Stimulated activated CD8-positive, alpha-beta memory T cell treated with anti-CD3 and anti-CD28 coated beads, Interleukin-7, amount 100 ng/mL, for 24 hours (primary cell): Measurements from ENCODE around the gene VPS37B.
A peak's percentile ranks its signal among the peaks of the same experiment; 100 is the strongest.
"Not testable (repeated sequence)": the region's sequence is repeated elsewhere in the genome, so short reads cannot be mapped to it uniquely, and the experiment has no call there.

Experiments used
- DNase-seq: peaks from one replicate; pipeline ENCODE4 v3.0.0-alpha.2; 2020; ENCODE audit warnings: low read depth

The VPS37B gene

DNA sequence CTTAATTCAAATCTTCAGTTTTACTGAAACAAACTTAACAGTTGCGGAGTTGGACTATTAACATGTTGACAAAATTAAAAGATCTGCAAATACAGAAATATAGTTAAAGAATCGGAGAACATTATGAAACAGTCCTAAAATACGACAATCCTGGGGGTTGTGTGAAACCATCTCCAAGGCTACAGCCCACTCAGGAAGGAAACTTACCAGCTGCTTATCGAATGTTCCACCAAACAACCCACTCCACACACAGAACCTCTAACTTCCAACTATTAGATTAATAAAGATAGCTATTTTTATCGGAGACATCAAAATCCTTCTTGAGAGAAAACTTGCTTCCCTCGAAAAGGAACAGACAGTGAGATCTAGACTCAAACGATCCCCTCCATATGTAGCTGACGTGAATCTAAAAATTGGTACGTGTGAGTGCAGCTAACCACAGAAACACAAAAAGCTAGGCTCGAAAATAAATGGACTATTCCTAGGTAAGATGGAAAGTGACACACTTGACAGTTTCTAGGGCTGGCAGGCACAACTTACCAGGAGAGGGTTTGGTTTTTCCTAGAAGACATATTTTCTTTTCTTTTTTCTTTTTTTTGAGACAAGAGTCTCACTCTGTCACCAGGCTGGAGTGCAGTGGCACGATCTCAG, 12.9 kb downstream of the VPS37B start:
- no peak for DNase-seq

- no peak for DNase-seq
Observed at GRCh38 chr12:122880668-122881067, 15.3 kb downstream of the VPS37B start.

DNA sequence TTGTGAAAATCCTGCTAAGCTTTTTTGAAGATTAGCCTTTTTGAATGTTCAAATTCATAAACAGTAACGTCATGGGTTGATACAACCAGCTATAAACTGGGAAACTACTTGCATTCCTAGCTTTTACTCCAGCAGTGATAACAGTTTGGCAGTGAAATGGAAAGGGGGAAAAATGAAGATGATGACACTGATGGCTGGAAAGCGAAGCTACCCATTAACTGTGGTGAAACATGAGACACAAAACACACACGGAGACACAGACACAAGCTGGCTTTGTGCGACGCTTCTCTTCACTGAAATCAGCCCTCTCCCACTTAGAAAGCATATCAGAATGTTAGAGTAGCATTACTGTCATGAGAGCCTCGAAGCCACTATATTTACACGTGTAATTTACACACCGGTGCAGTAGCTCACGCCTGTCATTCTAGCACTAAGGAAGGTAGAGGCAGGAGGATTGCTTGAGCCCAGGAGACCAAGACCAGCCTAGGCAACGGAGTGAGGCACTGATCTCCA, 15.7 kb downstream of the VPS37B start:
- no peak for DNase-seq

- DNase-seq, result no peak
Observed at GRCh38 chr12:122878780-122879612, 16.9 kb downstream of the VPS37B start.

- DNase-seq, result no peak
Observed at GRCh38 chr12:122876731-122877130, 19.2 kb downstream of the VPS37B start.

- DNase-seq, result not testable (repeated sequence)
Observed at GRCh38 chr12:122876281-122876680, 19.6 kb downstream of the VPS37B start.

GRCh38 chr12:122875590-122876220, 20.2 kb downstream of the VPS37B start:
- no peak for DNase-seq

DNA sequence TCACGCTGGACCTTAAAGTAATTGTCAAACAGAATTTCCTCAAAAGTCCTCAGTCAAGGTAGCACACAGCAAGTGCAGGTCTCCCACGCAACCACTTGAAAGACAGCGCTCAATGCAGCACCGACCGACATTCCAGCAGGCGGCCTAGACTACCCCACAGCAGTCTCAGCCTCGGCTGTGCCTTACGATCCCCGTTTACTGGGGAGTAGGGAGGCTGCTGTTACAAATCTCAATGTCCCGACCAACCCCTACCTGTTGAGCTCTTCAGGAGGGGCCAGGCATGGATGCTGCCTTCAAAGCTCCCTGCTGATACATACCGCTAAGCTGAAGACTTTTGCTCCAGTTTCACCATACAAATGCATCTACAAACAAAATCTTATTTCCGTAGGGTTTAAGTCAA, 21.8 kb downstream of the VPS37B start:
- DNase-seq, result no peak

GRCh38 chr12:122873540-122873939, 22.4 kb downstream of the VPS37B start:
- no peak for DNase-seq

- no peak for DNase-seq
Observed at GRCh38 chr12:122872815-122873361, 23.0 kb downstream of the VPS37B start.

DNA sequence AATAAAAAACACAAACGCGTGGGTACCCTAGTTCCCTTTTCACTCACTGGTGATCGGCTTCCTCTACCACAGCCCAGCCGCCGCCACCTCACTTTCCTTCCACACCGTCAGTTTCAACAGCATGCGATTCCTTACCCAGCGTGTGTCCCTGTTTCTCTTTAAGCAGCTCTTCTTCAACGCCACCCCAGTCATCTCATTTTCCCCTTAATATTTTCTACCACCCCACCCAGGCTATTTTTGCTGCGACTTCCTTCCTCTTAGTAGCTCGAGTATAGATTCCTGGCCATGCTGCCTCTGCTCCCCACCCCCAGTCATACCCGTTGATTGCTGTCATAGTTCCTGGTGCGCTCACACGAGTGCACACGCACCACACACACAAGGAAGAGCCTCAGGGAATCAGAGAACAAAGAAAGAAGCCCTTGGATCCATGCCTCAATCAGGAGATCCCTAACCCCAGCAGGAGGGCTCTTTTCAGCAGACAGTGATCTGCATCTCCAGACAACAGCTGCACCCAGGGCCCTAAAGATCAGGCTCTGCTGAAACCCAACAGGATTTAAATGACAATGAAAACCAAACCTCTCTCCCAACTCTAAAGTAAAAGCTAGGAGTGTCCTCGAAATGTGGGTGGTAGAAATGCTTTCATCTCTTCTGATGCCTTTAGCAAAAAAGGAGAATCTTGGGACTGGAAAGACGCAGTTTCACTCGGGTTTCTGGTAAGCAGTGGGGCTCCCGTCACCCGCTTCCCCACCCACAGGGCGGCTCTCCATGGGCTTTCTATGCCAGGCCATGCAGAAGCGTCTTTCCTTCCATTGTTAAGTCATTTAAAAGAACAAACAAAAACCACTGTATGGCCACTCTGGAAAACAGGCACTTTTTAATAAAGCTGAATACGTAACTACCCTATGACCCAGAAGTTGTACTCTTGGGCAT, 23.8 kb downstream of the VPS37B start:
- DNase-seq, result peak; percentile 44

- no peak for DNase-seq
Observed at GRCh38 chr12:122870867-122871664, 24.9 kb downstream of the VPS37B start.

DNA sequence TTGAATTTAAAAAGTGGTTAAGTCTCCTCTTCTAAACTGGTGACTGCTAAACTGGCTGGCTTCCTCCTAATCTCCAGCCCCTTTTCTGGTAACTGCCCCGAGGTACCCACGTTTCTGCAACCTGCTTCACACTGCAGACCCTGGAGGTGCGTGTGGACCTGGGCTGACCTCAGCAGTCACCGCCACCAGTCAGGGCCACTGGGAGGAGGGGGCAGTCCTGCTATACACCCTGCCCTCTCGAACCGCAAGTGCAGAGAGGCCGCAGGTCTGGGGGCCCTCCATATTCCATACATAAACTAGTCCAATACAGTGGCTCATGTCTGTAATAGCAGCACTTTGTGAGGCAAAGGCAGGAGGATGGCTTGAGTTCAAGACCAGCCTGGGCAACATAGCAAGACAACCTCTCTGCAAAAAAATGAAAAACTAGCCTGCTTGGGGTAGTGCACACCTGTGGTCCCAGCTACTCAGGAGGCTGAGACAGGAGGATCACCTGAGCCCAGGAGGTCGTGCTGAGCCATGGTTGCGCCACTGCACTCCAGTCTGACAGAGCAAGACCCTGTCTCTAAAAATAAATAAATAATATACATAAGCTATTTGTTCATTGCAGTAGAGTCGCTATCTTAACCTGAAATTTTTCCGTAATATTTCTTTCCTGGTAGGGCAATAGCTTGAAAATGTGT, 25.6 kb downstream of the VPS37B start:
- no peak for DNase-seq

DNA sequence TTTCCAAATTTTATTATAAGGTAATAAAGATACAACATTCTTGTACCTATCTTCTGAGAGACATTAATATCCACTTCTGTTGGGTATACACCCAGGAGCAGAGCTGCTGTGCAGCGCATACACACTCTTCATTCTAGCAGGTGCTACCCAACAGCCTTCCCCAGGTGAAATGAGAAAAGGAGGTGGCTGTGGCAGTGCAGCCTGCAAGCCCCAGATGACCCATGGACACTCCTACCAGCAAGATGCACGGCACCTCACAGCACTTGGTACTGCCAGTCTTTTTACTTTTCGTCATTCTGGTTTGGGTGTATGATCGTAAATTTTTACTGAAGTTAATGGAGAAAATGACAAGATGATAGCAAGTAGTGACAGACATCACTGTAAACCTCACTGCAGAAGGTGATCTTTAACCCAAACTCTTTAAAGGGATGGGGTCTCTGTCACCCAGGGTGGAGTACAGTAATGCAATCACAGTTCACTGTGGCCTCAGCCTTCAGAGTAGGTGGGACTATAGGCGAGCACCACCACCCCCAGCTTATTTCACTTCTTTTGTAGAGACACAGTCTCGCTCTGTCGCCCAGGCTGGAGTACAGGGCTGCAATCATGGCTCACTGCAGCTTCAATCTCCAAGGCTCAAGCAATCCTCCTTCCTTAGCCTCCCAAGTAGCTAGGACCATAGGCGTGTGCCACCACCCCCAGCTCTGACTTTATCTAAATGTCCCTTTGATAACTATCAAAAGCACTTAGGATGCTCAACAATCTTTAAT, 26.5 kb downstream of the VPS37B start:
- DNase-seq, result no peak

DNA sequence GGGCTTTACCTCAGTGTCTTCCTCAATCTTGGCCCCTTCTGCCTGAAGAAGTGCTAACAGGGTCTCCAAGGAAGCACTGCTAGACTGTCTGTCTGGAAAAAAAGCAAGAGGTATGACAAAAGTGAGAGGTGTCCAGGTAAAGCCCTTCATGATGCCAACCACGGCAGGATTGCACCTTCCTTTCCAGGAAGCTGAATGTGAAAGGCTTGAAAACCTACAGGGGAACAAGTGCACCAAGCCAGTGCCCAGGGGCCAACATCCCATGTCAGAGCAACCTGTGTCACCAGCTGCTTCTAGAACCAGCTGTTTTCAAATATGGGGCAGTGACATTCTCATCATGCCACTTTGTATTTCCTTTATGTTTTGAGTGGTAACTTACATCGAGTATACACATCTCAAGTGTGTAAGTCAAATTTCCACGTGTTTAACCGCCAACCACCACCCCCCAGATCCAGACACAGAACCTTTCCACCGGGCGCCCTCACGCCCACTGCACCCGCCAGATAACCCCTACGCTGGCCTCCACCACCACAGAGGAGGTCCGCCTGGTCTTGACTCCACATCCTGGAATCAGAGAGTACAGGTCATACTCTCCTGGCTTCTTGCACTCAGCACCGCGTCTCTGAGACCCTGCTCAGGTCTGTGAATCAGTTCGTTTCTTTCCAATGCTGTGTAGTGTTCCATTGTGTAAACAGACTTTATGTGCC, 27.3 kb downstream of the VPS37B start:
- DNase-seq, result no peak

GRCh38 chr12:122867691-122868461, 28.0 kb downstream of the VPS37B start:
- DNase-seq, result no peak

- no peak for DNase-seq
Observed at GRCh38 chr12:122866950-122867607, 28.8 kb downstream of the VPS37B start.
